ENCODE results near the gene NCK1.
A peak's percentile ranks its signal among the peaks of the same experiment; 100 is the strongest.

Gene NCK1

DNA sequence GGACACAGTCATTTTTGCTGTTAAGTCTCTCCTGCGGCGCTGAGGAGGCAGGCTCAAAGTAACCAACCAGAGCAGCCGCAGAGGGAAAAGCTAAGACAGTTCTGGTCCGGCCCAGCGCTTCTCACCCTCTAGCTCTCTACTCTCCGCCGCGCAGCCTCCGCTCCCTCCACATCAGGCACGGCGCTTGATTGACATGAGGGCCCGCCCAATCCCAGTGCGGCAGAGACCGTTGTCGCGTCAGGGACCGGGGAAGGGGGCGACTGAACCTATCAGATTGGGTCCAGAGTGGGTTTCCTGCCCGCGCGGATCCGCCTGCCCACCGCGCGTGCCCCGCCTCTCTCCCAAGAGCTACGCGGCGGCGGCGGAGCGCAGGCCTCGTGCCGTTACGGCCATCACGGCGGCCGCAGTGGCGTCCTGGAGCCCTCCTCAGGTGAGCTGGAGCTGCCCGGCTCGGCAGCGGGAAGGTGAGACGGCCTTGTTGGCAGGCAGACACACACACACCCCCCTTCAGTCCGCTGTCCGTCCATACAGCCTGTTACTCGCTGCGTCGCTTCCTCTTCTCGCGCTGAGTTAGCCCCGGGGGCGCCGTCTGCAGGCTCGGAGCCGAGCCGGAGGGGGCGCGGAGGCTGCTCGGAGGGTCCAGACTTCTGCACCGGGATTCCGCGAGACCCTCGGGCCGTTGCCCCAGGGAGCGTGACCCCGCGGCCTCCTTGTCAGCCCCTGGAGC, at the start of gene NCK1:
NCK1 (plus strand) TSS at position 319 of the 727 bp plus-strand sequence. CDS start 65,794 bp downstream, outside the sequence.
- DNase-seq, result peak; percentile 99

DNA sequence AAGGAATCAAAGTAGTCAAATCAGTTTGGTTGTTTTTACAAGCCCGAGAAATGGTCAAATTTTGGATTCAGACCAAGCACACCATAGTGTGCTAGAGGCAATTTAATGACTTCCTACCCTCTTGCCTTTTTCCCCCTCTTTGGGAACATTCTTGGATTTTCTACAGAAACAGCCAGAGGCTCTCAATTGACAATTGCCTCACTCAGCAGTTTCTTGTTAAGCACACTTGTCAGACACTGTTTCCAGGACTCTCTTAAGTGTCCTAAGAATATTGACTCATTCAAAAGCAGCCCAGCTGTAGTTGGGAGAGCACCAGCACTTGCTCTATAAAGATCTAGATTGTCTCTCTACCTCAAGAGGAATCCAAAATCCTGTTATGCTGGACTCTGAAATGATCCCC, 44.6 kb upstream of the NCK1 start:
- DNase-seq, result no peak

GRCh38 chr3:136818191-136818768, 43.7 kb upstream of the NCK1 start:
- DNase-seq, result no peak

DNA sequence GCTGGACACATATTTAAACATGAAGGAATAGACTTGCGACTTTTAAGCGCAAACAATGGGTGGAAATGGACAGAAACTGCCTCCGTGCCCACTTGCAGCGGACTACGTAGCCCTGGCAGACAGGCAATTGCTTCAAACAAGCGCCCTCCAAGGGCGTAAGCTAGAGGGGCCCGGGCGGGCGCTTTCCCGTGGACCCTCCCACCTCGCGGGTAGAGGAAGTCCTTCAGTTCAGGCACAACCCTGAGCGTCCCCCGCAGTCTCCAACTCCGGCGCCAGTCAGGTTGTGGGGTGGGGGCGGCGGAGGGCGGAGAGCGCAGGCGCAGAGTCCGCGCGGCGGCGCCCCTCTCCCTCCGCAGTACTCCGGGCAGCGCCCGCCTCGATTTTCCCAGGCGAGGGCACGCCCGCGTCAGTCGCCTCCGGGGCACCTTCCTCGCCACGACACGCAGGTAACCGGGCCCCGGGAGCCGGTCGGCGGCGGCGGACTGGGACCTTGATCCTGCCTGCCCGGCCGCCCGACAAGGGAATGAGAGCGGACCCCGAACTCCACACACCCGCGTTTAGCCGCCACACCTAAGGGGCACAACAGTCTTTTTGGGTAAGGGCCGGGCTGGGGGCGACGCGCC, 43.1 kb upstream of the NCK1 start, which contains the start of gene SLC35G2:
SLC35G2 (plus strand) TSS at position 358 of the 623 bp plus-strand sequence. CDS start 35,335 bp downstream, outside the sequence.
- DNase-seq, result peak; percentile 72

DNA sequence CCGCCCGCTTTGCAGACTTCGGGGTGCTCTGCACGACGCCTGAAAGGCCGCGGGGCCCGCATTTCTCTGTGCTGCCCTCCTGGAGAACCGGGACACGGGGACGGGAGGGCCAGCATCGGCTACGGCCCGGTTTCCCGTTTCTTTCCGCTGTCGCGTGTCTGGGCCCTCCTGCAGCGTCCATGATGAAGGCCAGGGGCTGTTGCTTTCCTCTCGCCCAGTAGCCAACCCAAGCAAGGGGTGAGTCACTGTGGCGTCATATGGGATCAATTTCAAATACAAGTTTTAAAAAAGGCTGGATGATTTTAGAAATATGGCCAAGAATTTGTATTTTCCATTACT, 42.6 kb upstream of the NCK1 start:
- peak; percentile 38 for DNase-seq

- peak; percentile 69 for DNase-seq
These were observed 42.0 kb upstream of the NCK1 start for GRCh38 chr3:136819731-136820679.

- no peak for DNase-seq
These were observed 30.5 kb upstream of the NCK1 start for GRCh38 chr3:136831461-136831860.

- no peak for DNase-seq
These were observed 26.8 kb upstream of the NCK1 start for GRCh38 chr3:136835089-136835812.

GRCh38 chr3:136835813-136836510, 26.0 kb upstream of the NCK1 start:
- DNase-seq, result no peak

DNA sequence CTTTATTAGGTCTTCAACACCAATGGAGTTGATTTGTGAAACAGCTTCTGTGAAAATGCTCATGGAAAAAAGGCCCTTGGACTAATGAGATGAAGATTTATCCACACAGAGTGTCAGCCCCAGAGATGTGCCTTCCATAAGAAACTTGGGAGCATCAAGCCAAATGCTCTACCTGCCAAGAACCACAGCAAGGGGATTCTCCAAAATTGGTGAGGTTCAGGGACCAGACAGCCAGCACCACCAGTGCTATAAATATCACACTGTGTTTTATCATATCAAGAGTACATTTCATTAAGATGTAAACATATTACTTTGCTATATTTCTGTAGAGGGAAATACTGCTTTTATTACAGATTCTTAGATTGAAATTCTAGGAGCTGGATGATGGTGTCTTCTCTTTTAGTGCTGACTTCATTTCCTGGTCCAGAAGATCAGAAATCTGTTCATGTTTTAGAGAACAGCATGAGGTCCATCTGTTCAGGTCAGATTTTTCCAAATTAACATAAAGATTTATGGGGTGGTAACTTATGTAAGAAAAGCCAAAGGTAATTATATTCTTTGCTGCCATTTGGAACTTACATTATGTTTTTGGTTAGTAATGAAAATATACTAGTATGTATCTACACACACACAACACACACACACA, 25.4 kb upstream of the NCK1 start:
- no peak for DNase-seq

DNA sequence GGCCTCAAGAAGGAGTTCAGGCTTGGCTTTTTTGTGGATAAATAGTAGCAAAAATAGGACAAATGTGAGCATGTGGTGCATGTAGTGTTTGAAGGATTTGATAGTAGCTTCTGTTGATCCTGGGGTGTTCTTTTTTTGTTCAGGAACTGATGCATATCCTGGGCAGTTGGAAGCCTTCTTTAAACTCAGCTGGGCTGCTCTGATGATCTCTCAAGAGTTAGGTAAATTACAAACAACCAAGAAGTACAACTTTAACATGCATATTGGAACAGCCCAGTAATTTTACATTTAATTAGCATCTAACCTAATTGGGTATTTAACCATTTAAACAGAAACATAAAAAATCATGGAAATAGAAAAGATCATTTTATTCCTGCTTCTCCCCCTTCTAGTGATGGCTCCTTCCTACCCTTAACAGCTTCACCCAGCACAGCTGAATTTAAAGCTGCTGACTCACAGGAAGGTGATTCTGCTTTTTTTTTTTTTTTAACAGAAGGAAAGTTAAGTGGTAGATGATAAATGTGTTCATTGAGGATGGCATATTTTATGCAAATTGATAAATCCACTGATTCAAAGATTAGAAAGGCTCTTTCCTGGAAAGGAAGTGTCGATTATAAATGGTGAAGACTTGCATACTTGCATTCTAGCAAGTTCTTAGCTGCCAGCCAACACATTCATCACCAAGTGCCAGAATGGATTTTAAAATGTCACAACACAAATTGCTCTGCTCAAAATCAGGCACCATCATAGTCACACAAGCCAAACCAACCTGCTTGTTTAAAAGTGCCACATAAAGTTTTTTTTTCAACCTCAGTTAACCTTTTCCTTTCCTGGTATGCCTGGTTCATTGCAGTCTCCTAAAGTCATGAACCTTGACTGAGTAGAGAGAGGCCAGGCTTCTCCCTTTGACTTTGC, 23.1 kb upstream of the NCK1 start:
- no peak for DNase-seq

- DNase-seq, result no peak
These were observed 22.5 kb upstream of the NCK1 start for GRCh38 chr3:136839556-136839931.

- no peak for DNase-seq
These were observed 21.8 kb upstream of the NCK1 start for GRCh38 chr3:136840252-136840651.

GRCh38 chr3:136842294-136842693, 19.7 kb upstream of the NCK1 start:
- DNase-seq, result no peak

- no peak for DNase-seq
These were observed 17.3 kb upstream of the NCK1 start for GRCh38 chr3:136844724-136845123.

GRCh38 chr3:136852180-136852579, 9.8 kb upstream of the NCK1 start:
- DNase-seq, result no peak

GRCh38 chr3:136856665-136857064, 5.3 kb upstream of the NCK1 start:
- DNase-seq, result no peak

DNA sequence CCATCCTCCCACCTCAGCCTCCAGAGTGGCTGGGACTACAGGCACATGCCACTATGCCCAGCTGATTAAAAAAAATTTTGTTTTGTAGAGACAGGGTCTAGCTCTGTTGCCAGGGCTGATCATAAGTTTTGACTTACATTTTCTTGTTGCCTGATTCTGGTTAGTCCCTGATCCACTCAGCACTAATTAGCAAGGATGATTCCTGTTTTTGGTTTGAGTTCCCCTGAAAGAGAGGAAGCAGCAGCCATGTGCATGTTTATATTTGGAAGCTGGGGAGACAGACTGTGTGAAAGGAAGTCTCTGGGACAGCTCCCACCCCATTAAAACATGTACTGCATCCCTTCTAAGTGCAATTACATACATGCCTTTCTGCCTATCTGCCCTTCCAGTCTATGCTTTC, 3.6 kb upstream of the NCK1 start:
- DNase-seq, result no peak

DNA sequence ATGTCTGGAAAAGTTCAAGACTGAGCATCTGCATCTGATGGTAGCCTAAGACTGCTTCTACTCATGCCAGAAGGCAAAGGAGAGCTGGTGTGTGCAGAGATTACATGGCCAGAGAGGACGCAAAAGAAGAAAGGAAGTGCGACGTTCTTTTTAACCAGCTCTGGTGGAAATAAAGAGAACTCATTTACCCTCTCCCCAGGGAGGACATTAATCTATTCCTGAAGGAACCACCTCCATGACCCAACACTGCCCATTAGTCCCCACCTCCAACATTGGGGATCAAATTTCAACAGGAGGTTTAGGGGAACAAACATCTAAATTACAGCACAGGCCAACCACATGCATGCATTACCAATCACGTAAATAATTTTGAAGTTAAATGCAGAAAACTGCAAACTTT, 1.5 kb upstream of the NCK1 start:
- DNase-seq, result no peak

All from NCI-H1105 (cell line).